ENCODE measurements around the gene CACHD1.

DNA sequence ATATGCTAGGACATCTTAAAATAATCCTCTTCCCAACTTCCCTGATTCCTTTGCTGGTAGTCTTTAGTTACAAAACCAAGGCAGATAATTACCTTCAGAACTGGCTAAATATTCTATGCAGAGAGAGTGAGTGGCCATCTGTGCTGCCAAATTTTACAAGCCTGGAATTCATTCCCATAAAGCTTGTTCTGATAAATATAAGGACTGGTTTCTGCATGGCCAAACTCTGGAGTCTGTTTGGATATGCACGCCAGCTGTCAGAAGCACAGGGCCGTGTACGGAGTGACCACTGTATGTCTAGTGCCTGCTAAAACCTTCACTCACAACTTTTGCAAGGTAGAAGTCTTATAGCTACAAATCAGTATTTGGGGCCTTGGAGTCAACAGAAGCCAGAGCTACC lies 208.4 kb downstream of the CACHD1 start:
- no peak for TF ChIP-seq POLR2A (IDR thresholded peaks at IDR 0.05)
- TF ChIP-seq, protein P1, sequence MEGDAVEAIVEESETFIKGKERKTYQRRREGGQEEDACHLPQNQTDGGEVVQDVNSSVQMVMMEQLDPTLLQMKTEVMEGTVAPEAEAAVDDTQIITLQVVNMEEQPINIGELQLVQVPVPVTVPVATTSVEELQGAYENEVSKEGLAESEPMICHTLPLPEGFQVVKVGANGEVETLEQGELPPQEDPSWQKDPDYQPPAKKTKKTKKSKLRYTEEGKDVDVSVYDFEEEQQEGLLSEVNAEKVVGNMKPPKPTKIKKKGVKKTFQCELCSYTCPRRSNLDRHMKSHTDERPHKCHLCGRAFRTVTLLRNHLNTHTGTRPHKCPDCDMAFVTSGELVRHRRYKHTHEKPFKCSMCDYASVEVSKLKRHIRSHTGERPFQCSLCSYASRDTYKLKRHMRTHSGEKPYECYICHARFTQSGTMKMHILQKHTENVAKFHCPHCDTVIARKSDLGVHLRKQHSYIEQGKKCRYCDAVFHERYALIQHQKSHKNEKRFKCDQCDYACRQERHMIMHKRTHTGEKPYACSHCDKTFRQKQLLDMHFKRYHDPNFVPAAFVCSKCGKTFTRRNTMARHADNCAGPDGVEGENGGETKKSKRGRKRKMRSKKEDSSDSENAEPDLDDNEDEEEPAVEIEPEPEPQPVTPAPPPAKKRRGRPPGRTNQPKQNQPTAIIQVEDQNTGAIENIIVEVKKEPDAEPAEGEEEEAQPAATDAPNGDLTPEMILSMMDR (IDR thresholded peaks at IDR 0.05) = no peak

Measured in body of pancreas (tissue), 4 donors.